CD1c-positive myeloid dendritic cell (primary cell): ENCODE data around the gene HOXA5.

Experiments used
- DNase-seq: peaks from one replicate; pipeline ENCODE4 v3.0.0-alpha.2; 2016; ENCODE audit errors: extremely low spot score

HOXA5 gene

DNA sequence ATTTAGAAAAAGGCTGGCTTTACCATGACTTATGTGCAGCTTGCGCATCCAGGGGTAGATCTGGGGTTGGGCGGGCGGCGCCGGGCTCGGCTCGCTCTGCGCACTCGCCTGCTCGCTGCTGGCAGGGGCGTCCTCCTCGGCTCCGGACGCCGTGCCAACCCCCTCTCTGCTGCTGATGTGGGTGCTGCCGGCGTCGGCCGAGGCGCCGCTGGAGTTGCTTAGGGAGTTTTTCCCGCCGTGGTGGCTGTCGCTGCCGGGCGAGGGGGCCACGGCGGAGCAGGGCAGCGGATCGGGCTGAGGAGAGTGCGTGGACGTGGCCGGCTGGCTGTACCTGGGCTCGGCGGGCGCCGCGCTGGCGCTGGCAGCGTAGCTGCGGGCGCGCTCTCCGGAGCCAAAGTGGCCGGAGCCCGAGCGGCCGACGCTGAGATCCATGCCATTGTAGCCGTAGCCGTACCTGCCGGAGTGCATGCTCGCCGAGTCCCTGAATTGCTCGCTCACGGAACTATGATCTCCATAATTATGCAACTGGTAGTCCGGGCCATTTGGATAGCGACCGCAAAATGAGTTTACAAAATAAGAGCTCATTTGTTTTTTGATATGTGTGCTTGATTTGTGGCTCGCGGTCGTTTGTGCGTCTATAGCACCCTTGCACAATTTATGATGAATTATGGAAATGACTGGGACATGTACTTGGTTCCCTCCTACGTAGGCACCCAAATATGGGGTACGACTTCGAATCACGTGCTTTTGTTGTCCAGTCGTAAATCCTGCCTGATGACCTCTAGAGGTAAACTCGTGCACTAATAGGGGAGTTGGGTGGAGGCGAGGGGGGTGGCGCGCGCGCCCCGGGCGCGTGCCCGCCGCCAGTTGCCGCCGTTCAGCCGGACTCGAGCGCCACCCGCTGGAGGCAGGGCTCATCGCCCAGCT lies at the start of gene HOXA5:
TSS of gene HOXA5 (minus strand) at position 659 of the 927 bp plus-strand sequence. CDS start at position 585, 74 bp downstream.
- DNase-seq, result peak; percentile 67

DNA sequence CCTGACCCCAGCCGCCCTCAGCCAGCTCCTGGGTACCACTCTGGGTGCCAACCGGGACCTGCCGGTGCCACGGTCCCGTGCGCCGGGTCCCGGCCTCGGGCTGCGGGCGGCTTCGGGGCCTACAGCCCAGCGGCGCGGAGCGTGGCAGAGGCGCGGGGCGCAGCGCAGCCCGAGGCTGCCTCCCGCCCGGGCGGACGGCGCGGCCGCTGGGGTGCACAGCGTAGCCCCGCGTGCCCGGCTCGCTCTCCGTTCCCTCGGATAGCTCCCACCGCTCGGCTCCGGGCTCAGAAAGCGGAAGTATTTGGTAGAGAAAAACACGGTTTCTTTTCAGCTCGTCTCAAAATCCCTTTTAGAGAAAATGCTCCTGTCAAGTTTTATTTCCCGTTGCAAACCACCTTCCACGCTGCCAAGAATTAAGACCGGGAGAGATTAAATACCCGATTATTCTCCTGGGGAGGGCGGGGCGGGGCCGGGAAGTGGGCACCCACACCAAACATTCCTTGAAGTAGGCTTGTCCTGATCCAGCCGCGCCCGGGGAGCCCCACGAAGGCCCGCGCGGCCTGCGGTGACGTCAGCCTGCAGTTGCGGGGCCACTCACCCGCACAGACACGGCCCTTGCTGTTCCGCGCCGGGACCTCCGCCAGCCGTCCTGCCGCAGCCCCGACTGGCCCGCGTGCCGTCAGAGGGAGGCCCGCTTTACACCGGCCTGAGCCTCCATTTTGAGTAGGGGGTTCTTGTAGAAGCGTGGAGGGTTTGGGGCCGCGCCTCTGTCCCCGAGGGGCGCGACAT lies 49.3 kb upstream of the HOXA5 start:
- DNase-seq, result peak; percentile 79

DNA sequence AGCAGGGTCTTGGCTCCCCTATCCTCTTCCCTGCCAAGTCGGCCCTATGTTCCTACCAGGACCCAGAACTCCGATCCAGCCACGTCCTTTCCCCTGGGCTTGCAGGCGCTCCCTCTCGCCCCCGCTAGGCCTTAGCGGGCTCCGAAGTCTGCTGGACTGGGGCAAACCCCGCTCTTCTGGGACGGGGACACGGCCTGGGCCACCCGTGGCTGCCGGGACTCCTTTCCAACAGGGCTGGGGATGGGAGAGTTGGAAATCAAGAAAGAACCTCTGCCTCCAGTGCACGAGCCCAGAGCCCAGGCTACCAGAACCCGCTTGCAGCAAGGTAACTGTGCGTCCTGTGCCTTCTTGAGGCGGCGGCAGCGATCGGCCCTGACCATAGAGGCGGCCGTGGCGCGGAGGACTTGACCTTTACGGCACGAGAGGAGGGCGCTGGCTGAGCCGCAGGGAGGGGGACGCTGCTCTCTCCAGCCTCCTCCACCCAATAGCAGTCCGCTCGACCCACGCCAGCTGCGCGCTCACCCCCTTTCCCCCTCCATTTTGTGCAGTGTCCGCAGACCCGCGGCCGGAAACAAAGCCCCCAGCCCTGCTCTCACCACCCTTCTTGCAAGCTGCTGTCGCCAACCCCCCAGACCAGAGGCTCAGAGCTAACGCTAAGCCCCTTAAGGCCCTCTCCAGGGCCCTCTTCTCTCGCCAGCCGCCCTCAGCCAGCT lies 48.5 kb upstream of the HOXA5 start:
- no peak for DNase-seq

DNA sequence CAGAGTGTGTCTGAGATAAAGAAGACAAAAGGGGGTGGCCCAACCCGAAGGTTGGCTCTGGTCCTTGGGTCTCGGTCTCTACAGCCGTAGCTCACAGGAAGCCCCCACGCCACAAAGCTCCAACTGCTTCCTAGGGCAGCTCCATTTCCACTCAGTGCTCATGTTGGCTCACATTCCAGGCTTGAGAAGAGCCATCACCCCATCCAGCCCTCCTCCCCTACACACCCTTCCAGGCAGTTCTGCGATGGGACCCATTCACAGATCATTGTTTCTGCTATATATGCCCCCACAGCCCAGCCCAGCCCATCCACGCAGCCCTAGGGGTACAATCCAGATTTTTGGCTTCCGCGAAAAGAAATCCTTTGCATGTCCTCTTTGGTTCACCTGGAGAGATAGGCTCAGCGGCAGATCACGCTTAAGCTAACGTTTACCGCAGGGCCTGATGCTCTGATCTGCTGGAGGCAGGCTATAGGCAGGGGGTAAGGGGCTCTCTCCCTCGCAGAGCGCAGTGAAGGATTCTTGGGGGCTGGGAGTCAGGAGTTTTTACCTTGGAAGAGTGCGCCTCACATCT lies 47.8 kb upstream of the HOXA5 start:
- DNase-seq, result no peak

DNA sequence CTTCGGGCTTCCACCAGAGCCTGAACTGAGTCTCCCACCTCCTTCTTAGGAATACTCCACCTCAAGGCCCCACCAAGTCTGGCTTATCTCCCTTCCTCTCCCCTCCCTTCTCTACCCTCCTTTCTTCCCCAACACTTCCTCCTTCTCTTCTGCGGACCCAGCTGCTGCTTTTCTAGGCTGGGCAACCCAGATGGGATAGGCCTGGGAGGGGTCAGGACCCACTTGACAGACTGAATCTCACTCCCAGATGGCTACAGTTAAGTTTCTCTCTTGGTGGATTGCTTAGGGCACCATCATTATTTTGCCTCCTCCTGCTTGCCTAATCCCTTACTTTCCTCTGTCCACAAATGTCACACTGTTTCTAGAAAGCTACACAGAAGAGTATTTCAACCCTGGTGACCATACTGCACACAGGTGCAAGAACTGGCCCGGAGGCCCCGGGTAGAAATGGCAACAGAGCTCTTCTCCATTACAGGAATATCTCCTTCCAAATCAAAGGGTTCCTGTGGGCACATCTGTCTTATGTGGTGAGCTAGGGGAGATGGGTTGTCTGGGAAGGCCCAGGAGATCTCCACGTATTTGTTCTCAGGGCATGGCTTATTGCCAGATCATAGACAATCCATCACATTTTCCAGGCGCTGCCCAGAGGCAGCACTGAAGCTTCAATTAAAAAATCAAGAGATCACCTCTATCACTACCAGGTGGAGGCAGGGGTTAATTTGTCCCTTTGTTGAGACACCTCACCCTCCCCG lies 46.7 kb upstream of the HOXA5 start:
- no peak for DNase-seq

DNA sequence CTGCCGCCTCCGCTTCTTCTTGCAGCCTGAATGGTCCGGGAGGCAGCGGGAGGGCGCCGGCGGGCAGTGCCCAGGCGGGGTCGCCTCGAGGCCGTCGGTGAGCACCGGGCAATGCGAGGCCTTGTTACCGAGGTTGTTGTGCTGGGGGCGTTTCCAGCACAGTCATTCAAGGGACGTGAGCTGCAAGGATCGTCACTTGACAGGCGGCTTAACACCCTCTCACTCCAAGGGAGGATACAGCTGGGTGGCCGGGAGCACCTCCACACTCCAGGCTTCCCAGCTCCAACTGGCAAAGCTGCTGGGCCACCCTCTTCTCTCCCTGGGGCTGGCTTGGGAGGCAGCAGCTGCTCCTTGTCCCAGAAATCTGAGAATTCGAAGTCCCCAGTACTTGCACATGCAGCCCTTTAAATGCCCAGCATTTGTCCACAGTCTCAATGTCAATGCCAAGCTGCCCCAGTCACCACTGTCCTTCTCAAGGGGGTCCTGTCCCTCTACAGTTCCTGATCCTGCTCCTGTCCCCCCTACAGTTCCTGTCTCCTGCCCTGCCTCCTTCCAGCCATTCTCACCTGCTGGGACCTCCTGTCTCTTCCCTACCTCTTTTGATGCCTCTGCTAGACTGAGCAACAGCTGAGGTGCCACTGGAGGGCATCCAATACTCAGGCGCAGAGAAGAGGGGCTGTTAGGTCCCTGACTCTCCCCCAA lies 46.0 kb upstream of the HOXA5 start:
- DNase-seq, result no peak

DNA sequence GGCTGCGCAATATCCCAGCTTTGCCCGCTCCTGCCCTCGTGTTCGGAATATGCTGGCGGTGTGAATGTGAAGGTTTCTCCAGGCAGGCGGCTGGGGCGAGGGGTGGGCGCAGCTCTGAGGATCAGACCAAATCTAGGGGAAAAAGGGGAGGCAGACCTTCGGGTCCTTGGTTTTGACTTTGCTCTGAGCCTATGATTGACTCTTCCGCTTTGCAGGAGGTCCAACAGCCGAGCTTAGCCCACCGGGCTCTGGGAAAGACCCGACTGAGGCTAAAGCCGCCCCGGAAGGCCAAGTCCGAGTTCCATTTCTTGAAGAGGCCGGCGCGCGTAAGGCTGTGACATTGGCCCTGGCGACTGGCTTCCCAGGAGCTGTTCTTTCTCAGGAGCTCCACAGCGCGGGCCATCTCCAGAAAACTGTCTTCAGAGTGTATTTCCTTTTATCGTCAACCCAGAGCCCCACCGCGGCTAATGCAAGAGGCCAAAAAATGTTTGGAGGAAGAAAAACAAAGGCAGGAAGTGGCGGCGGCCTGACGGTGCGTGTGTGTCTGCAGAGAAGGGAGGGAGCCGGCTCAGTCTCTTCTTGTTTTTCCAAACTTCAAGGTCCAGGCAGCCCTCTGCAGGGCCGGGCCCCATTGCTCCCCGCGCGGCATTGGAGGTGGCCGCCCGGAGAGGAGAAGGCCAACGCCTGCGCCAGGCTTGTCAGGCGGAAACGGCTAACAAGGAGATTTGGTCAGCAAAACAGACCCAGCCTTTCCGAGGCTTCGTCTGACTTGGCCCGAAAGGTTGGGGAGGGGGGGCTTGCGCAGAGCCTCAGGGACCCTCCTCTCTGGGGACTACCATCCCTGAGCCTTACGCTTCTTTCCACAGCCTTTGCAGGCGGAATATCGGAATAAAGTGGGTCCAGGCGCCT lies 45.2 kb upstream of the HOXA5 start:
- no peak for DNase-seq

DNA sequence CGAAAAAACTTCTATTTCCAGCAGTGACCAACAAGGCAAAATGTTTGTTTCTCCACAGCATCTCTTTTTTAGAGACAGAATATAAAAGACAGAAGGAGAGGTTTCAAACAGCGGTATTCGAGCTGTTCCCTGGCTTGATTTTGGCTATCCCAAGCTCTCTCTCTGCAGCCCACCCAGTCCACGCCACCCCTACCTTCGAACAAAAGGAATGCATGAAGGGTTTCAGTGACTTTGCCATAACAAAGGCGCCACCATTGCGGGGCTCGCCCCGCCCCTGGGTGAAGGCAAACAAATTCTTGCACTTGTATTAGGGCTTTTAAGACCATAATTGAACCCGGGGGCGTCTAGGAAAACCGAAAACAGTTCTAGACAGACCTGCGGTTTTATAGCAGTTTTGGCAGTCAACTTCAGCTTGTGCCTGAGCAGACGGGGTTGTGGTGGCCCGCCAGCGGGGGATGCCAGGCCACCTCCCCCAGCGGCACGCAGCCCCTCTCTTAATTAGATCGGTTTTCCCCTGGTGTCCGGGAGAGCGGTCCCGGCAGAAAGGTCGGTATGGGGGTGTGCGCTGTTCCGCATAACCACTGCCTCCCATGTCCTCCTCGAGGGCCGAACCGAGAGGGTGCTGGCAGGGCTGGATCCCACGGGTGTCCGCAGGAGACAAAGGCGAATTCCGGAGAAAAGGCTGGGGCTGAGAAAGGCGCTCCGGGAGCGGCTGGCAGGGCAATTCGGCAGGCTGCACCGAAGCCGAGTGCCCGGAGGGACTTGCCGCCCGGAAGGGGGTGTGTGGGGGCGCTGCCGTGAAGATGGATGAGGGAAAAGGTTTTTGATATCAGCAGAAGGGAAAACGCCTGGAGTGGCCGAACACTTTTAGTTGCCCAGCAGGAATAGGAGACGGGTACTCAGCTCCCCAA lies 44.2 kb upstream of the HOXA5 start:
- DNase-seq, result no peak

DNA sequence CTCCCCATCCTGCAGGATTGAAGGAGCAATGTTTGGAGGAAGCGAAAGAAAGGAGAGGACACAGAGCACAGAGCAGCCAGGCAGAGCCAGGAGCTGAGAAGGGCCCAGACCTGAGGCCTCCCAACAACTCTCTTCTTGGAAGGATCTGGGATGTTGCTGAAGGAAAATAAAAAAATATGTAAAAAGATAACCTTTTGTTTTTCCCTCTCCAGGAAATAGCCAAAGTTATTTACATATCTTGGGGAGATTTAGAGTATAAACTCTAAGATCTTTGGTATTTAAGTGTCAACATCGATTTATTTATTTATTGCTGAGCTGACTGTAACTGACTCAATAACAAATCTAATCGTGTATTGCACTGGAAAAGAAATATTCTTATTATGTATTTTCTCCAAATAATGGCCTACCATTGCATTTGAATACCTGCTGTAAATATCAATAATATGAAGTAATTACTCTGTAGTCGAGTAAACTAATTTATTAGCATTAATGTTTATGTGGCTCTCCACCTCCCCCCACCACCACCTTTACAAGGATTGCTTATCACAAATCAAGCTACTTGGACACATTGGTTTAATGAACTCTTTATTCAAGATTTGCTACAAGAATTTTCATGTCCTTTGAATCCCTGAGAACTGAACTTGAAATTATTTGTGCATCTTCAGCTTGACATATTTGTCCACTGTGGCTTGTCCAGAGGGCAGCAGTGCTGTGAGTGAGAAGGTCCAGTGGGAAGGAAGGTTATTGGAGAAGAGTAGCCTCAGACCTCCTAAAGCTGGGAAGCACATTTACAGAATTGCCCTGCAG lies 43.4 kb upstream of the HOXA5 start:
- no peak for DNase-seq

DNA sequence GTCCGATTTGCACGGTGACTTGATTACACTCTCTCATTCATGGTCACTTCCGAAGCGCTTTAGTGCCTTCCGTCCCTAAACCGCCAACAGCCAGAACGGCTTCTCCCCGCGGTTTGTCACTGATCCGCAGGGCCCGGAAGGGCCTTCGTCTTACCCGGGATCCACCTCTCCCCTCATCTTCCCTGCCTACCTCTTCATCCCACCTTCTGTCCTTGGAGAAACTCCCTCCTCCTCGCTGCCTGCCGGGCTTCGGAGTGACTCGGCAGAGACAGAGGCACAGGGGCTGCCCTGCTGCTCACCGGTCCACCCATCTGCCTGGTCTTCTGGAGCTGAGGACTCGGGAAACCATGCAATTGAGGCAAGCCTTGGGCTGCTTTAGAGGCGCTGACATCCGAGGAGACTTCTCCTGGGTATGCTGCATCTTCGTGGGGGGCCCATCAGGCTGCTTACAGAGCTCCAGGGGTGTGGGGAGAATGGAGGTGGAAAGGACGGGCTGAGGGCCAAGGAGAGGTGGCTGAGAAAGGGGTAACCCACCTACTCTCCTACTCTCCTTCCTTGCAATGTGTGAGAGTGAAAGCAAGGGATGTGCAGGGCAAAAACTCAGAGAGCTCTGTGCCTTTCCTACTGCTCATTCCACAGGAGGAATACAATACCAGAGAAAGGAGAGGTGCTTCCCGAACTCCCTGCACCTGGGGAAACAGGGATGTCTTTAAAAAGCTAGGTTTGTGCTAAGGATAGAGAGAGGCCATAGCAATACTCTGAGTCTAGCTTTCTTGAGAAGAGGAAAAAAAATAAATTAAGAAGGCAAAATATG lies 42.6 kb upstream of the HOXA5 start:
- DNase-seq, result no peak

DNA sequence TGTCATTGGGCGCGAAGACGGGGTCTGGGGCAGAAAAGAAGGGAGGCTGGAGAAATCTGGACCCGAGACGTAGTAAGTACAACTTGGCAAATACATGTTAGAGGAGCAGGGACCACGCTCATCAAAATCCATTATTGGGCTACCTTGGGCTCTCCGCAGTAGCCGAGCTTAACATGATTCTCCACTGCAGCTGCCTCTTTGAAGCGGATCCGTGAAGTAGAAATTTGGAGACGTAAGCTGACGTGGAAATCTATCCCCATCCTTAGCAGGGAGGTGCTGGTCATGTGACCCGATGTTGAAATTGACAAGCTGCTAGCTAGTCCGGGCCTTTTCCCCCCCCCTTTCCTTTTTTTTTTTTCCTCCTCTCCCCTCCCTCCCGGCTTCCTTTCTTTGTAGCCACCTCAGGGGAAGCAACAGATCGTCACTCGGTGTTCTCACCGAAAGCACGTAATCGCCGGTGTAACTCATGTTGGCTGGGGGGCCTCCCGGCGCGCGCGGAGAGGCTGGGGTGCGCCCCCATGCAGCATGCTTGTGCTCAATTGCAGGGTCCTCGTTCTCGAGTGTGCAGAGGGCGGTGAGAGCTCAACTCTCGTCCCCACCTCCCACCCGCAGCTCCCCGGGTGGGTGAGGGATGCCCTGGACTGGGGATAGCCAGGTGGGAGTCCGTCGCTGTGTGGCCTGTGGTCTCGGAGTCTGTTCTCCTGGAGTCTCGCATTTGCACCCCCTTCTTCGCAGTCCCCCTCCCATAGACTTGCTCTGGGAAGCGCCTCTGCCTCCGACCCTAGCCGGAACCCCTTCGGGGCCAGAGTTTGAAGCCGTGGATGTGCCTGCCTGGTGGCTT lies 41.8 kb upstream of the HOXA5 start, which contains the start of gene HOXA11:
TSS of gene HOXA11 (minus strand) at position 220 of the 841 bp plus-strand sequence. CDS start at position 132, 88 bp downstream.
- peak; percentile 41 for DNase-seq

DNA sequence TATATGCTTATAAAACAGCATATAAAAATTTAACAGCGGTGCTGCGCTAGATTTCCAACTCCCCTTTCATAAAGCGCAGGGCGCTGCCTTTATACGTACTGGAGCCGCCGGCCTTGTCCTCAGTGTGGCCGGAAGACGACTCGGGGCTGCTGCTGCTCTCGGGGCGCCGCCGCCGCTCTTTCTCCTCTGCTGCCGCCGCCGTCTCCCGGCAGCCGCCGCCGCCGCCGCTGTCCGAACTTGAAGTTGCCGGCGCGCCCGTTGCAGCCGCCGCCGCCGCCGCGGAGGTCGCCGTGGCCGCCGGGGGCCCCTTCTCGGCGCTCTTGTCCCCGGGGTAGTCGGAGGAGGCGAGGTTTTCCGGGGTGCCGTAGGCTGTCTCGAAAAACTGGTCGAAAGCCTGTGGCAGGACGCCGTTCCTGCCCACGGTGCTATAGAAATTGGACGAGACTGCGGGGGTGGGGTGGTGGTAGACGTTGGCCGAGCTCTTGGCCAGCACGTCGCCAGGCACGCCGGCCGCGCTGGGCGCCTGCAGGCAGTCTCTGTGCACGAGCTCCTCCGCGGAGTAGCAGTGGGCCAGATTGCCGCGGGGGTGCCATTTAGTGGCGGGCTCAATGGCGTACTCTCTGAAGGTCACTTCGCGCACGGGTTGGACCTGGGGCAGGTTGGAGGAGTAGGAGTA lies 41.0 kb upstream of the HOXA5 start:
- DNase-seq, result no peak

DNA sequence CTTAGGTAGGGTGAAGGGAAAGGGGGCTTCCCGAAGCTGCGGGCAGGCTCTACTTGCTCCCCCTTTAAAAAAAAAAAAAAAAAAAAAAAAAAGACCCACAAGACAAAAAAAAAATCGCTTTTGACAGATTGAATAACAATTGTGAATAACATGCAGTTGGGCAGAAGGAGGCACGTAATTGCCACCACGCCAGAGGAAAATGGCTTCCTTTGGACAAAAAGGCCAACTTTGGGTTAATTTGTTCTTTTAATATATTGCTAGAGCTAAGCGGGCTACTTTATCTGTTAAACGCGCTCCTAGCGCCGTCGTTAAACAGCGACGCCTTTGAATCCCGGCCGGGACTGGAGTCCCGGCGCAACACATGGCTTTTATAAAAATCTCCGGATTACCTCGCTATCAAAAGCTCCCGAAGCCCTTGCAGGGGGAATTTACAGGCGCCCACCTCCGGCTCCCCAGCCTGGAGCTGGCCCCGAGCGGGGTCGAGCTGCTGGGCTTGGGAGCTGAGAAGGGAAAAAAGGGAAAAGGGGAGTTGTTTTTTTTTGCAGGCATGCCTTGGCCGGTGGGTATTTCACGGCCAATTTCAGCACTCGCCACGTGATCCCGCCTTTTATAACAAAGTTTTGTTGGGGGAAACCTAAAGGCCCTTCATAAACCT lies 40.3 kb upstream of the HOXA5 start:
- no peak for DNase-seq
